Activated CD4-positive, CD25-positive, alpha-beta regulatory T cell treated with anti-CD3 and anti-CD28 coated beads, Interleukin-2, amount 50 U/mL, for 16 hours (primary cell): ENCODE results near the gene METAP1D.
"Not testable (repeated sequence)": the region's sequence is repeated elsewhere in the genome, so short reads cannot be mapped to it uniquely, and the experiment has no call there.

Experiments
- DNase-seq: peaks from one replicate; pipeline ENCODE4 v3.0.0-alpha.2; 2020; ENCODE audit warnings: low read depth, low spot score

The METAP1D gene

DNA sequence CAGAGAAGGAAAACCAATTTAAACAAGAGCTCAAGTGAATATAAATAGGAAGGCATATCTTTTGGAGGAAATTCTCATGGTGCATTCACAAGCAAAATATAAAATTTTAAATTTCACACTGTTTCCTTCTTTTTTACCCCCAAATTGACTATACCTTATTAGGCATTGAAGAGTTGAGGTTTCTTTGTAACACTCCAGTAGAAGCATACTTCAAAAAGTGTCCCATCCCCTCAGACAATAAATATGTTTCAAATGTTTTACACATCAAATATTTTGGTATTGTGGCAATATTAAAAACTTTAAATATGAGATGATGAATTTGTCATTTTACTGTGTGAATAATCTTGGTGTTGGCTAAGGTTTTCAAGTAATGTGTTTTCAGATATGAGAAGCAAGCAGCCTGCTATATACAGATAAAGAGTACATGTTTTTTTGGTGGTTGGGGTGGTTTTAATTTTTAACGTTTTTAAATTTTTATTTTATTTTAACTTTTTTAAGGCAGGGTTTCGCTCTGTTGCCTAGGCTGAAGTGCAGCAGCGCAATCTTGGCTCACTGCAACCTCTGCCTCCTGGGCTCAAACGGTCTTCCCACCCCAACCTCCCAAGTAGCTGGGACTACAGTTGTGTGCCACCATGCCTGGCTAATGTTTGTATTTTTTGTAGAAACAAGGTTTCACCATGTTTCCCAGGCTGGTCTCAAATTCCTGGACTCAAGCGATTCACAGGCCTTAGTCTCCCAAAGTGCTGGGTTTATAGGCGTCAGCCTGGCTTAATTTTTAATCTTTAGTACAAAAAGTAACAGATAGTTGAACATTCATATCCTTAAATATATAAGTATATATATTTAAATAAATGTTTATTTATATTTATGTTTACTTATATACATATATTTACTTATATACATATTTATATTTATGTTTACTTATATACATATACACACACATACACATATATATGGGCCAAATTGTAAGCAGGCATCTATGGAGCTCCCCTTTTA is 49.1 kb downstream of the METAP1D start:
- DNase-seq = no peak

DNA sequence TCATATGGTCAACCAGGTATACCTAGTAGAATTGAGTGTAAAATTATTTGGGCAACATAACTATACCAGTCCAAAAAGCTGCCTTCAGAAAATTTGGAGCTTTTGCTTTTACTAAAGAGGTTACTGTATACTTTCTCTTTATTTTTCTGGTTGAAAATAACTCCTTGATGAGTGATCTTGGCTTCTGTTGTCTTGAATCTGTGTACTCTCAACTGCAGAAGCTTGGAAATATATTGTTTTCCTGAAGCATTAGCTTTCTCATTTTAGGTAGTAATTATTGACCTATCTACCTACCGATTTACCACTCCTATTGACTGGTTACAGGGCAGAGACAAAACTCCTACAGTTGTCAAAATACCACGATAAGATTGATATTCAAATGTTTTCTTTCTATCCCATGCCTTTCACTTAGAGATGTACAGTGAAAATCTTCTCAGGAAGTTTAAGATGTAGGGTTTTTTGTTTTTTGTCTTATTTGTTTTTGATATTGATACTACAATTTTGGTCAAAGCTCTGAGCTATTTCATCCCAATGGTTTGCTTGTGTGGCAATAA is 49.9 kb downstream of the METAP1D start:
- no peak for DNase-seq

DNA sequence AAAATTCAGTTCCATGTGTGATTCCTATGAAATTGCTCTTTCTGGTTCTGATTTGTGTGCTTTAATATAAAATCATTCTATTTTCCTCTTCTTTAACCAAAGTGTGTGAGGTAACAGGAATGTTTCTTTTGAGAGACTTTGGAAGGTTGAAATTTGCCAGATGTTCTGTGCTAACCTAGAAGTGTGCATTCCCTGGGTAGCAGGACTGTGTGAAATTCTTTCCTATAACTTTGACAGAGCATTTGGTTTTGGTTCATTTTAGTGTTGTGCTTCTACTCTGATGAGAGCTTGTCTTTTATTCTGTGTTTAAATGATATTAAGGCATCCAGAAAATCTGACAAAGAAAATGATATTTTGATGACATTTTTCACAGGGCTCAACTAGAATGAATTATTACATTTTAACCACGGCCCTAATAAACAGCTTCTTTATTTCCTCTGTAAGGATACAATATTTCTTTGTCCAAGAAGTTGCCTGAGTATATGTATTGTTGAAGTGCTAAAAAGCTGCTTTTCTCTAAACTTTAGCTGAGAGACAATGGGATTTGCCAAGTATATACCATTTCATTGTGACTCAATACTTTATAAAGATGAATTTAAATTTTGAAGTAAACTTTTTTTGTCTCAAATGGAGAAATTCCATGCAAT is 50.8 kb downstream of the METAP1D start:
- DNase-seq = no peak

DNA sequence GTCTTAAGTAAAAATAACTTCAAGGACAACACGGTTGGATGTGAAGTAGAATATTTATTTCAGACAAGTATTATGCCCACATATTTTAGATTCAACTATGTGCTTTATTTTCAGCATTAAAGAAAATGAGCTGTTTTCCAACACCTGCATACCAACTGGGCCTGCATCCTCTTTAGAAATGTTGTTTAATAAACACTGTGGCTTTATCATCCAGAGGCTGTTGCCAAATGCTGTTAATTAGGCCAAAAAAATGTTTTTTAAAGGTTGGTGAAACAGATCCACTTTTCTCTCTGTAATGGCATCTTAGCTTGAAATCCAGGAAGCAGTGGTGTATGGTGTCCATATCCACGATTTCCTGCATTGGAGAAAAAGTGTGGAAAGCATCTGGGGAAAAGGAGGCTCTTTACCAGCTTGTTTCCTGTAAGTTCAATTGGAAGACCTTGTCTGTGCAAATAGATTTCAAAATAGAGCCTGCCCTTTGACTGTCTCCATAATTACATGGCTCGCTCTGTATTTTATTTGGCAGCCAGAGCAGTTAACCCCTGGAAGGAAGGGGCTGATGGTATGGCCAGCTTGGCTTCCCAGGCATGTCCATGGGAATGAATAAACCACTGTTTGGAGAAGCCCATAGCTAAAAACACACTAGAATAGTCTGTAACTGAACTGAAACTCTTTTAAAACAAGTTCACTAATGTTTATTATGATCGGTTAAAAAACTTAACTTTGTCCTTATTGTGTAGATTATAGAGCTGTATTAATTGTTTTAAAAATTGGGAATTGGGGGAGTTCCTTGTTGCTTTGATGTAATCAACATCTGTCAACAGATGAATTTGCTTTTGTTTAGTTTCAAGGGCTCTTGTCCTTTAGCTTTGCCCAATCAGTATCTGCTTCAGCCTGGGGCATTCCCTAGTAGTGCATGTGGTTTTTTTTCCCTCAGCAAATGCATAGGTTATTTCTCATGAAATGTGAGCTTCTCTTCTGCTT is 52.5 kb downstream of the METAP1D start:
- DNase-seq = no peak

DNA sequence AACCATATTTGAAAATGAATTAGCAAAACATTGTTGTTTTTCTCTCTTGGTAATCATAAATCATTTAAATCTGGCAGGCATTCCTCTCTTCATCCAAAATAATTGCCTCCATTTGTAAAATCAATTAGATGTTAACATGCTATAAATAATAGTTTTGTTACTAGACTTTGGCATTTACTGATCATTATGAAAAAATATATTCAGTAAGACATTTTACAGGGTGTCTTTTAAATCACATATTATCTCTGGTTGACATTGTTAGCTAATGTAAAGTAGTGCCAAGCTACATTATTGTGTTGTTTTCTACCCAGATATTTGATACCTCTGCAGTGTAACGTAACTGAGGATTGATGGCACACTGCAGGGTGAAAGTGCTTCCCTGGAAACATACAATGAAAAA is 53.7 kb downstream of the METAP1D start:
- DNase-seq = no peak

DNA sequence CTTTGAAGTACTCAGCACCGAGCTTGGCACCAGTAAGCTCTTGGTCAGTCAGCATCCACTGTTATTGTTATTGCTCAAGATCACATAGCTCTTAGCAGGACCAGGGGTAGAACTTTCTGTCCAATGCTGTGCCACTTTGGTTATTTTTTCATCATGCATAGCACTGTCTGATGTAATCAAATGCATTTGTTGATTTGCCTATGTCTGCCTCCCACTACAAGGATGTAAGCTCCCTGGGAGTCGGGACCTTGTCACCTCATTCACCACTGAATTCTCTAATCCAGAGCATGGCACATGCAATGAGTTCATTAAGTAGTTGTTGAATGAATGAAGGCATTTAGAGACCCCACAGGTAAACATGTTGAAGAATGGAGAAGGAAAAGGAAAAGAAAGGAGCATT is 56.5 kb downstream of the METAP1D start:
- DNase-seq = no peak

DNA sequence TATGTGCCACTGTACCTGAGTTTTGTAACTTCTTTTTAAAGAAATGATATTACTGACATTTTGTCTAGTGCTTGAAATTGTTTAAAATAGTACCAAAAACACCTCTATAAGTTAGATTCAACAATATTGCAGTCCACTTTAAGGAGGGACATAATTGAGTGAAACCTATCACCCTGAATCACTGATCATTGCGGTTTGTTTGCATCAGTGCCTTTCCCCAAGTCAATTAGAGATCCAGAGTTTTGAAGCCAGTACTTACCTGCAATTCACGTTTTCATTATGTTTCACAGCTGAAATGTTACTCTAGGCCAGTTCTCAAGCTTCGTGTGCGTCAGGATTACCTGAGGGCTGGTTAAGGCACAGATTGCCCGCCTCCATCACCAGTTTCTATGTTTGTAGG is 58.9 kb downstream of the METAP1D start:
- DNase-seq = no peak

DNA sequence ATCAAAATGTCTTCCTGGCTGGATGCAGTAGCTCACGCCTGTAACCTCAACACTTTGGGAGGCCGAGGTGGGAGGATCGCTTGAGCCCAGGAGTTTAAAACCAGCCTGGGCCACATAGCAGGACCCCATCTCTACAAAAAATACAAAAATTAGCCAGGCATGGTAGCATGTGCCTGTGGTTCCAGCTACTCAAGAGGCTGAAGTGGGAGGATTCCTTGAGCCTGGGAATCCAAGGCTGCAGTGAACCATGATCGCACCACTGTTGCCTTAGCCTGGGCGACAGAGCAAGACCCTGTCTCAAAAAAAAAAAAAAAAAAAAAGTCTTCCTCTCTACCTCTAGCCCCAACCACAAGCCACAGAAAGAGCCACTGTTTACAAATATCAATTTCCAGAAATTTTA is 60.4 kb downstream of the METAP1D start:
- not testable (repeated sequence) for DNase-seq

DNA sequence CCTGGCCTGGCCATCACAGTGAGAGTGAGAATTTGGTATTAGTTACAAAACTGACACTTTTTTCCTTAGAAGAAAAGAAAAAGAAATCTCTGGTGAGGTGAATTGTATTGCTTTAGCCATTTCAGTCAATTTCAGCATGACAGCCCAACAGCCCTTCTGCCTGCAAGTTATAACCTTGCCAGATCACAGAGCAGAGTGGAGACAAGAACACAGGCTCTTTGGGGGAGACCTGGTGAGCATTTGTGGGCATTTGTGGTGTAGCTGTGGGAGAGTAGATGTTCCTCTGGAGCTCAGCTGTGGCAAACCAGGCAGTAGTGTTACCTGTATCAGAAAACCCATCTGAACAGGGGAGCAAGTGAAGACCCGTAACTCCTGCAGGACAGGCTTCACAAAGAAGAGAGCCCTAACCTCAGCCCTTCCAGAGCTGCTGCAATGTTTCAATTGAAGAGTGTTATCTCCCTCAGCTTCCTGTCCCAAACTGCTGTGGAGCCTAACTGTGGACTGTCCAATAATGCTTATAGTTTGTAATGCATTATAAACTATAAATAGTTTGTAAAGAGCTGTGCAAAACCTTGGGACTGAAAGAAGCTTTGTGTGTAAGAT is 62.8 kb downstream of the METAP1D start:
- no peak for DNase-seq

DNA sequence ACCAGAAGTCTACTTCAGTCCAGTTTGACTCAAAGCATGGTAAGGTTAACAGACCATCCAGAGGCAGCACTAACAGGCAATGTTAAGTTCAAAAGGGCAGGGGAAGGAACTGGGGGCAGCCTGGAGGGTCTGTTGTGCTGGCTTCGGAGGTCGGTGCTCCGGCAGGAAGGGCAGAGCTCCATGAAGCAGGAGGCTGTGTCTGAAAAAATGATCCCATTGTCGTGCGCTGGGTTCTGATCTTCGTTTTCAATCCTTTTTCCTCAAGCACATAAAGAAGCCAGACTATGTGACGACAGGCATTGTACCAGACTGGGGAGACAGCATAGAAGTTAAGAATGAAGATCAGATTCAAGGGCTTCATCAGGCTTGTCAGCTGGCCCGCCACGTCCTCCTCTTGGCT is 63.7 kb downstream of the METAP1D start:
- DNase-seq = no peak

DNA sequence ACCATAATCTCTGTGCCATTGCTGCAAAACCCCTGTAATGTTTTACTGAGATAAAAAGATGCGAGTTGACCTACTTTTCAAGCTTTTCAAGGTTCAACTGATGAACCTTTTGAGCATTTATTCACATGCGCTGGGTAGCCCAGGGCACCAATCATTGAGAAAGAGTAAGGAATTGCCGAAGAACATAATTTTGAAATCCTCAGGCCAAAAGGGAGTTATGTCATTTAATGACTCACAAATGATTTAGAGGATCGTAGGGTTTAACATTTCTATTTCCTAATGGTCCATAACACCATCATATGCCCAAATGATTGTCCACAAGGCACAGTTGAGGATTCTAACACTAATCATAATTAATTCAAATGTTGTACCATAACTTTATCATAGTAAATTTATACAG is 65.4 kb downstream of the METAP1D start:
- DNase-seq = no peak

DNA sequence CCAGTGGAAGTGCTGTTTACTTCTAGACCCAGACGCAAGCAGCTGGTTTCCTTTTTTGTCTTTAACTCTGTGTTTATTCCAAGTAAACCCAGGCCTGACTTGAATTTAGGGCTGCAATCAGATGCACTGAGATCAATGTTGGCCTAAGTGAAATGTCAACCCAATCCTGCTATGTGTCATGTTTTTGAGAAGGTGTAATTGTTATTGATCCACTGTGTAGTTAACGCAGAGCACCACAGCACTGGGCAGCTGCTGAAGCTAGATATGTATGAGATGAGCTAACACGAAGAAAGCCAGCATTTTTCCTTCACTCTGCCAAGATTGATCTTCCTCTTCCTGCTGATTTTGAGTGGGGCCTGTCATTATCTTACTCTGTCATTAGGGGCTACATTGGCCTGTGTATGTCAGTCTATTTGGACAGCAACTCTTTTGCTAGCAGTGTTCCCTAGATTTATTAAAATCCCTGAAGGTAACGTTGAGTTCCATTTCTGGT is 66.7 kb downstream of the METAP1D start:
- no peak for DNase-seq

DNA sequence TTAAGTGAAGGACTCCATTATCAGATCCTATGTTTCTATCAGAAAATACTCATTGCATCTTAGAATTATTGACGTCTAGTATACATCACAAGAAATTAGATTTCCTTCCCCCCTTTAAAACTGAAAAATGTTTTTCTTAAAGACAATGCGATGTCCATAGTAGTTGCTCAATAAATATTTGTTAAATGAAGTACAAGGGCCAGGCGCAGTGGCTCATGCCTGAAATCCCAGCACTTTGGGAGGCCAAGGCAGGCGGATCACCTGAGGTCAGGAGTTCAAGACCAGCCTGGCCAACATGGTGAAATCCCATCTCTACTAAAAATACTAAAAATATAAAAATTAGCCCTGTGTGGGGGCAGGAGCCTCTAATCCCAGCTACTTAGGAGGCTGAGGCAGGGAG is 68.2 kb downstream of the METAP1D start:
- not testable (repeated sequence) for DNase-seq

DNA sequence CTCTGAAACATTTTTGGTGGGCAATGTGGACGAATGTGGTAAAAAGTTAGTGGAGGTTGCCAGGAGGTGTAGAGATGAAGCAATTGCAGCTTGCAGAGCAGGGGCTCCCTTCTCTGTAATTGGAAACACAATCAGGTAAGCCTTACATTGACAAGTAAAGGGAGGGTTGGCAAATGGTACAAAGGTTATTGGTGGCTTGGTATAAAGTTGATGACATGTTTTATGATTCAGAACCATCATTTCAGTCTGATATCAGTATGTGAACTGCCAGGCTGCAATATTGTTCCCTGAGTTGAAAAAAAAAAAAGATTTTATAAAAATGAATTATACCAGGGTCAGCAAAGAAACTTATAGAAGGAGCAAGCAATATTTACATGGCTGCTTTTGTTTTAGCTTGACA is 71.2 kb downstream of the METAP1D start:
- DNase-seq = no peak

DNA sequence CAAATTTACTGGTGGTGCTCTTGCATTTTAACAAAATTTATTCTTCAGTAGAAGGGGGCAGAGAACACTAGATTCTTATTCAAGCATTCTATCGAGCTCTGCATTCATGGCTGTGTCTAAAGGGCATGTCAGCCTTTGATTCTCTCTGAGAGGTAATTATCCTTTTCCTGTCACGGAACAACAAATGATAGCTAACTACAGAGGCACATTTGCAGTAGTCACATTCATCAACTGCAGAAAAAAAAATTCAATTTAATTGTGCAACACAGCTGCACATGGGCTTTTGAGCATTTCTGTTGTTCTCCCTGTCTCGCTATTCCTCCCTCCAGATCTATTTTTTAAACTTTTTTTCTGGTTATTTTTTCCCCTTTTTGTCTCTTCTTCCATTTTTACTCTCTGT is 72.5 kb downstream of the METAP1D start:
- DNase-seq = no peak

DNA sequence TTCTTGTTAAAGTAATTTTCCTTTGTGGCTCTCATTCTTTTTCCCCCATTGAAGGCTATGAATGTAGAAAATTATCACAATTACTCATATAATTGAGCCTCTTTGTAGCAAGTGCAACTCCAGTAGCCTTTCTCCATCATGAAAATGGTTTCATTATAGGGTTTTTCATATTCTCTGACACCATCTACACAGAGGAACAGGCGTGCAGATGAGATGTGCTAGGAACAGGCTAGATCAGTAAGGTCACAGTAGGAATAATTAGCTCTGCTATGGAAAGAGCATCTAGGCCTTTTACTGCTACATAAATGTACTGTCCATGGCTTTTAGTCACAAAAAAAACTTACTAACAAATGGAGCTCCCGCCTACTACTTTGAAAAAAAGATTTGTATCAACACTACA is 73.0 kb downstream of the METAP1D start:
- no peak for DNase-seq

DNA sequence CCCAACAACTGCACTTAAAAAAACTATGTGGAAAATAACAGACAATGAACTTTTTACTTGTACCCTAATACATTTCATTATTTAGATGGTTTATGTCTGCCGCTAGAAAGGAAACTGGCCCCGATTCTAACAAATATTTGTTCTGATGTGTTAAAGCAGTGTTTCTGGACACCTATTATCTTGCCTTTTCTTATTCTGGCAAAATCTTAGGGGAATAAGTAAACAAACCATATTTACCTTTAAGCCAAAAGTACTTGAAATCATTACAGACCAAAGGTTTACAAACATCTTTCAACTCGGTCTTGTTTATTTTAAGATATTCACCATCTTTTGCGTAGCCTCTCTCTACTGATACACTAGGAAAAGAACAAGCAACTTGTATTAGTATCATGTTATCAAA is 73.8 kb downstream of the METAP1D start:
- DNase-seq = no peak

DNA sequence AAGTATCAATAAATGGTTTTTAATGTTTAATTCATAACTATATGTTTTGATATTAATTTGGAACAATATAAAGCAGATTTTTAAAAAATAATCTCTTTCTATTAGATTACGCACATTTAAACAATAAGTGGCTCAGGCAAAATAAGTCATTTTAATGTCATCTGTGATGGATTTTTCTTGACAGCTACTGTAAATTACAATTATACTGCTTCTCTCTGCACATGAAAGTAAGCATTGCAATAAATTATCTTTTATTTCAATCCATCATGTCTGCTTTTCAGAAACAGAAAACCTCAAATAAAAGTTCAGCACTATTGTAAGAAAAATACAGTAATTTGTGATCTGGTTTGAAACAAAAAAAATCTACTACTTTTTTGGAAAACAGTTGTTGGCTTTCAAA is 74.5 kb downstream of the METAP1D start:
- no peak for DNase-seq

DNA sequence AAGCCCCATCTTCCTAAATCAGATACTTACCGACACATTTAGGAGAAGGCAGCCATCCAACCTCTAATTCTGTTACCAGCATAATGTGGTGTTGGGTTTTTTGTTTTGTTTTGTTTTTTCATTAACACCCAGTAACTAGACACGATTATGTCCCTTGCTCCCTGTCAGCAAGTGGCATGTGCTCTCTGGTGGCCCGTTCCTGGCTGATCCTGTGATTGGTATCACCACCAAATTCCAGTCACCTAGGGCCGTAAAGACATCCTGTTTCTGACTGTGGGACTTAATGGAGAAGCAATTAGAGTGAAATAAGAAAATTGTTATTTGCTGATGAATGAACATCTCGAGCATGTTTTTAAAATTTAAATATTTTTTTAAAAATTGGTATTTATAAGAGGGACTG is 79.7 kb downstream of the METAP1D start:
- no peak for DNase-seq

DNA sequence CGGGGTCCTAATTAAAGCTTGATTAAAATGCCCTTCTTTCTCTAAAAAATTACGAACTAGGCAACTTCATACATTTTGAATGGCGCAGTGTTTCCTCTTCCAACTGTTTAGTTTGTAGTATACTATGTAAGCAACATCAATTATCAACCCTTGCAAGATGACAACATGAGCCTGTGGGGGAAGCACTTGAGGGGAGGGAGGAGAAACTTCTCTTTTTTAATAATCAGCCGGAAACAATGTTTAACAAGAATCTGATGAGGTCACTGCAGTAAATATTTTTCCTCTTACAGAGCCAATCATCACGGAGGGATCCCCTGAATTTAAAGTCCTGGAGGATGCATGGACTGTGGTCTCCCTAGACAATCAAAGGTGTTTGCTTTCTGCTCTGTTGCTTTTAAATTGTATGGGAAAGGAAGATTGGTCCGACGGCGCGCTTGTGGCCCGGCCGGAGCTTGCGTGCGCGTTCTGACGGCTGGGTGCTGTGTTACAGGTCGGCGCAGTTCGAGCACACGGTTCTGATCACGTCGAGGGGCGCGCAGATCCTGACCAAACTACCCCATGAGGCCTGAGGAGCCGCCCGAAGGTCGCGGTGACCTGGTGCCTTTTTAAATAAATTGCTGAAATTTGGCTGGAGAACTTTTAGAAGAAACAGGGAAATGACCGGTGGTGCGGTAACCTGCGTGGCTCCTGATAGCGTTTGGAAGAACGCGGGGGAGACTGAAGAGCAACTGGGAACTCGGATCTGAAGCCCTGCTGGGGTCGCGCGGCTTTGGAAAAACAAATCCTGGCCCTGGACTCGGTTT is 80.3 kb downstream of the METAP1D start:
- DNase-seq = no peak
